Activated CD4-positive, alpha-beta T cell treated with anti-CD3 and anti-CD28 coated beads for 4 hours (primary cell): ENCODE results near the gene MAP1LC3C.

Experiments used
- DNase-seq, 2 donors: peaks; one replicate each; pipeline ENCODE4 v3.0.0-alpha.2; 2020

MAP1LC3C gene

DNA sequence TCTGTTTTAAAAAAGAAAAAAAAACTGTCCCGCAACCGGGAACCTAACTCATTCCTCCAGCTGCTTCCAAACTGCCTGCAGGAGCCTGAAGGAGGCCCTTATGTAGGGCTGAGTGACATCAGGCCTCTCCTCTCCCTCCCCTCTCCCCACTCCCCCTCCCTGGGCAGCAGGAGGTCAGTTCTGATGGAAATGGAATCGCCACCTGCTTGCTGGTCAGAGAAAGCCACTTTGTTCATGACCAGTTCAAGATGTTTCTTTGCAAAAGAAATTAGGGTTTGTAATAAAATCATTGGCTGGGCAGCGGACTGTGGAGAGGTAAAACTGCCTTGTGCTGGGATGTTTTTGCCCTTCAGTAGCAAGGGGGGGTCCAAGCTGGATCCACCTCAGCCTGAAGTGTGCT, at the start of gene MAP1LC3C:
TSS of gene MAP1LC3C (minus strand) at position 73 of the 400 bp plus-strand sequence. CDS start 90 bp downstream, outside the sequence.
- no peak for DNase-seq

DNA sequence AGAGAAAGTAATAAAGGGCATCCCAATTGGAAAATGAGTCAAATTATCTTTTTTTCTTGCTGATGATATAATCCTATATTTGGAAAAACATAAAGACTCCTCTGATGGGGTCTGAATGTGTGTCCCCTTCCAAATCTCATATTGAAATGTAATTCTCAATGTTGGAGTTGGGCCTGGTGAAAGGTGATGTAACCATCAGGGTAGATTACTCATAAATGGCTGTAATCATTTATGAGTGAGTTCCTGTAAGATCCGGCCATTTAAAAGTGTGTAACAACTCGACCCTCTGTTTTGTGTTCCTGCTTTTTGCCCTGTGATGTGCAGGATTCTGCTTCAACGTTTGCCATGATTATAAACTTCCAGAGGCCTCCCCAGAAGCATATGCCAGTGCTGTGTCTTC, 44.3 kb upstream of the MAP1LC3C start:
- no peak for DNase-seq

DNA sequence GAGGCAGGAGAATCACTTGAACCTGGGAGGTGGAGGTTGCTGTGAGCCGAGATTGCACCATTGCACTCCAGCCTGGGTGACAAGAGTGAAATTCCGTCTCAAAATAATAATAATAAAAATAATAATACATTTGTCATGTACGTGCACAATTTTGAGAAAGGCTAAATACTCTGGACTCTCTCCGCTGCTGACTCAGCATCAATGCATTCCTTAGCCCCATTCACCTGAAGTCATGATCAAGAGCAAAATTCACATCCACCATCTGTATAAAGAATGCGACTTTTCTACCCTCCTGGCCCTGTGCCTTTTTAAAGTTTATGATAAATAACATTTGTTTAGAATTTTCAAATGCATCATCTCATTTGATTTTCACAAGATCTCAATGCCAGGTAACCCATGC, 35.5 kb upstream of the MAP1LC3C start:
- no peak for DNase-seq

GRCh38 chr1:242033447-242033846, 34.5 kb upstream of the MAP1LC3C start:
- DNase-seq = no peak

DNA sequence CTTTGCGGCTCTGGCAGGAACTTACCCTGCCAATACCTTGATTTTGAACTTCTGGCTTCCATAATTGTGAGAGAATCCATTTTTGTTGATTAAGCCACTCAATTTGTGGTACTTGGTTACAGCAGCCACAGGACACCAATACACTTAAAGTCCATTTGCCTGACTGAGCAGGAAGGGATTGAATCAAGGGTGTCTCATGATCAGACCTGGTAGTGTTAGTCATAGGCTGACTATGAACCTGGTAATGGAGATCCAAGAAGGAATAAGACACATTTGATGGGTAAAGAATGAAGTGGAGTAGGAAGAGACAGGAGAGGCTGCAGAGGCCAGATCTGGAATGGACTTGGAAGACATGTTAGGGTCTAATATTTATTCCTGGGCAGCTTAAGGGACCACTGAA, 31.2 kb upstream of the MAP1LC3C start:
- DNase-seq = no peak

- no peak for DNase-seq
These were observed 26.8 kb upstream of the MAP1LC3C start for GRCh38 chr1:242025681-242026080.

- no peak for DNase-seq
These were observed 24.9 kb upstream of the MAP1LC3C start for GRCh38 chr1:242023805-242024204.

GRCh38 chr1:242019018-242019417, 20.1 kb upstream of the MAP1LC3C start:
- no peak for DNase-seq

- DNase-seq = peak; percentile 3 to 30
These were observed 18.8 kb upstream of the MAP1LC3C start for GRCh38 chr1:242017580-242018233.

- DNase-seq = no peak
These were observed 17.6 kb upstream of the MAP1LC3C start for GRCh38 chr1:242016479-242016878.

DNA sequence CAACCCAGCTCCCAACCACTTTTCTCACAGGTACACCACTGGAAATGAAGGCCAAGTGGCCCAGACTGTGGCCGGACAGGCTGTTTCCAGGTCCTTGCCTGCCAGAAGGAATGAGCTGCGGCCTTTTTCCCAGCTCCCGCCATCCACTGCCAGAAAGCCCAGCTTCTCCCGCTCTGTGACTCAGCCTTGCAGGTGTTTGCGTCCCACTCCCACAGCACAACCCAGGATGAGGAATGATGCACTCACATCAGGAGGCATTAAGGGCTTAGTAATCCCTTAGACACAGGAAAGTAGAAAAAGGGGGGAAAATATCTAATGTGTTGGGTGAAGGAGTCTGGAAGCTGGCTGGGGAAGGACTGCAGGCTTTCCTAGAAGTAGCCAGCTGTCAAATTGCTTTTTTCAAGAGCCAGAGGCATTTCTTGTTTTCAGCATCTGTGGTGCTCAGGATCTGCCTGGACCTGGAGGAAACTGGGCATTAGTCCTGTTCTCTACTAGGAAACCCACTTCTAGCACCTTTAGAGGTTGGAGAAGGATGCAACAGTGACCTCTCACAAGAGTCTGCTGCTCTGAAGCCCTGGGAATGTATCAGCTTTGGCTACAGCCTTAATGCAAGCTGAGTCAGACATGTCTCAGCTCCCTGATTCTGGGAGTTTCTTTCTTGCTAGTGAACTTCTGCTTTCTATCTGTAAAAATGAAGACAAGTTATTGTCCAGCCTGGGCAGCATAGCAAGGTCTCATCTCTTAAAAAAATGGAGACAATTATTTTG, 13.2 kb upstream of the MAP1LC3C start:
- no peak for DNase-seq

DNA sequence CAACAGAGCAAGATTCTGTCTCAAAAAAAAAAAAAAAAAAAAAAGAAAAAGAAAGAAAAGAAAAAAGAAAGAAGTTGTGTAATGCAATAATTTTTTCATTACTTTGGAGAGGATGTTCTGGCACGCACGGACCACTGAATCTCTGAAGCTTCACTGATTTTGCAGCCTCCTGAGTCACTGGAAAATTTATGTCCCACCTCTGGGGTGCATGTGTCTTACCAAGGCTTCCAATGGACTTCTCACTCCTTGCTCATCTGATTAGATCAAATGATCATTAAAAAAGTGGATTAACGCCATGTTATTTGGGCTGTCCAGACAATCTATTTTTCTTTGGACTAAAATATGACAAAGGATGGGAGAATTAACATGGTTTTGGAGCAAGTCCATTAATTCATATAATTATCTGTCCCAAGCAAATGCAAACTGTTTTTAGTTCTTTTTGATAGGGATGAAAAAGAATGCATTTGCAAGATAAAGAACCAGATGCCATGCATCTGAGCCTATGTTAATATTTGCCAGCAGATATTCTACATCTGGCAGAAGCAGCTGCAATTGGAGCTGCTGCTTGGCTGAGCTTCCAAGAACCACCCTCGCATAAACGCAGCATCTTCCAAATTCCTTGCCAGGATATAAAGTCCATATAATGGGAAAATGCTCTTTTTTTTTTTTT, 10.1 kb upstream of the MAP1LC3C start:
- DNase-seq = no peak

DNA sequence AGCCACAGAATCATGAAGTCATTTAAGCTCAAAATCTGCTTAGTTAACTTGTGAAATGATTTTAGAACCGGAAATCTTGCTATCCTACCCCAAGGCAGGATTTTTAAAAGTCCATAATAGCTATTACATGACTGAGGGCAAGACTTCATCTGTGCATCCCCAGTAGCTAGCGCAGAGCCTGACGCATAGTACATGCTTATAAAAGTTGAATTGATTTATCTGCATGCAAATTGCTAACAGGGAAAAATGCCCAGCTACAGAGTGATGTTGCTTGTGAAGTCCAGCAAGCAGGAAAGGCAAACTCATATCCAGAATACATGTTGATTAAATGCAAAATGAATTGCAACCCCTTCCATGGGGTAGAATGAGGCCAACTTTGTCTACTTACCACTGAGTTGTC, 8.1 kb upstream of the MAP1LC3C start:
- no peak for DNase-seq

DNA sequence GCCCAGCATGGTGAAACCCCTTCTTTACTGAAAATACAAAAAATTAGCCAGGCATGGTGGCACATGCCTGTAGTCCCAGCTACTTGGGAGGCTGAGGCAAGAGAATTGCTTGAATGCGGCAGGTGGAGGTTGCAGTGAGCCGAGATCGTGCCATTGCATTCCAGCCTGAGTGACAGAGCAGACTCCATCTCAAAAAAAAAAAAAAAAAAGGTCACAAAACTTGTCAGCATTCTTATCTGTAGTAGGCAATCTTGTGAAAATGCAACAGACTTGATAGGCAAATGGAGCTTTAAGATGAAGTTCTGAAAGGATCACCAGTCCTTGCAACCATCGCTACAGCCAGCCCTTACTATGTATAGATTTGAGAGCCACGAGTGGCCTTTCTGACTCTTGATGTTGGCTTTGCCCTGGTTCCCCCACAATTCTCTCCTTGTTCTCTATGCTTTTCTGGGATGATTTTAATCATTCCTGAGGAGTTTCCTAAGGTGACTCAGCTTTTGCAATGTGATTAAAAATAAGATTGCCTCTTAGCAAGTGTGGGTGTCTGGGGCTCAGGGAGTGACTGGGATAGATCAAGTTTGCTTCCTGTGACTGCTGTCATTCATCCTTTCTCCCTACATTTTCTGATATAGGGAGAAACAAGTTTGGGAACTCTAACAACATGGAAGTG, 7.1 kb upstream of the MAP1LC3C start:
- no peak for DNase-seq

- DNase-seq = no peak
These were observed 6.0 kb upstream of the MAP1LC3C start for GRCh38 chr1:242004751-242005495.

- DNase-seq = no peak
These were observed 3.6 kb upstream of the MAP1LC3C start for GRCh38 chr1:242002510-242002909.

GRCh38 chr1:242002072-242002471, 3.2 kb upstream of the MAP1LC3C start:
- DNase-seq = no peak

DNA sequence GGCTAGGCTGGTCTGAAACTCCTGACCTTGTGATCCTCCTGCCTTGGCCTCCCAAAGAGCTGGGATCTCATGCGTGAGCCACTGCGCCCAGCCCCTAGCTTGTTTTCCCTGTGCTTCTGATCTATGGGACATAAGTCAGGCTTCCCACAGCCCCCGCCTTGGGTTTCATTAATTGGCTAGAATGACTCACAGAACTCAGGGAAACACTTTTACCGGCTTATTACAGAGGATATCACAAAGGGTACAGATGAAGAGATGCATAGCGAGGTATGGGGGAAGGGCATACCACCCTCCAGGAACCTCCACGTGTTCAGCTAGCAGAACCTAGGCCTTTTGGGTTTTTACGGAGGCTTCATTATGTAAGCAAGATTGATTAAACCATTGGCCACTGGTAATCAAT, 1.5 kb upstream of the MAP1LC3C start:
- DNase-seq = no peak

- peak; percentile 23 to 27 for DNase-seq
These were observed 431 bp downstream of the MAP1LC3C start for GRCh38 chr1:241998412-241998921.

GRCh38 chr1:241997401-241997998, 1.4 kb downstream of the MAP1LC3C start:
- no peak for DNase-seq

- no peak for DNase-seq
These were observed 4.7 kb downstream of the MAP1LC3C start for GRCh38 chr1:241994171-241994570.

DNA sequence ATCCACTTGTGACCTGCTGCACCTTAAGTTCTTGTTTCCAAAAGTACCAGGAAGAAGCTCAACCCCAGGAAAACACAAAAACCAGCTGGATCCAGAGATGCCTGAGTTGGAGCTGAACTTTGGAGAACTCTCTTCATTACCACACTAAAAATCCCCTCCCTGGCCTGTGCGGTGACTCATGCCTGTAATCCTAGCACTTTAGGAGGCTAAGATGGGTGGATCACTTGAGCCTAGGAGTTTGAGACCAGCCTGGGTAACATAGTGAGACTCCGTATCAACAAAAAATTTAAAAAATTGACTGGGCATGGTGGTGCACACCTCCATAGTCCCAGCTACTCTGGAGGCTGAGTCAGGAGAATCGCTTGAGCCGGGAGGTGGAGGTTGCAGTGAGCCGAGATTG, 6.2 kb downstream of the MAP1LC3C start:
- DNase-seq = no peak
